ENCODE measurements around the gene DHRS12.

The DHRS12 gene

DNA sequence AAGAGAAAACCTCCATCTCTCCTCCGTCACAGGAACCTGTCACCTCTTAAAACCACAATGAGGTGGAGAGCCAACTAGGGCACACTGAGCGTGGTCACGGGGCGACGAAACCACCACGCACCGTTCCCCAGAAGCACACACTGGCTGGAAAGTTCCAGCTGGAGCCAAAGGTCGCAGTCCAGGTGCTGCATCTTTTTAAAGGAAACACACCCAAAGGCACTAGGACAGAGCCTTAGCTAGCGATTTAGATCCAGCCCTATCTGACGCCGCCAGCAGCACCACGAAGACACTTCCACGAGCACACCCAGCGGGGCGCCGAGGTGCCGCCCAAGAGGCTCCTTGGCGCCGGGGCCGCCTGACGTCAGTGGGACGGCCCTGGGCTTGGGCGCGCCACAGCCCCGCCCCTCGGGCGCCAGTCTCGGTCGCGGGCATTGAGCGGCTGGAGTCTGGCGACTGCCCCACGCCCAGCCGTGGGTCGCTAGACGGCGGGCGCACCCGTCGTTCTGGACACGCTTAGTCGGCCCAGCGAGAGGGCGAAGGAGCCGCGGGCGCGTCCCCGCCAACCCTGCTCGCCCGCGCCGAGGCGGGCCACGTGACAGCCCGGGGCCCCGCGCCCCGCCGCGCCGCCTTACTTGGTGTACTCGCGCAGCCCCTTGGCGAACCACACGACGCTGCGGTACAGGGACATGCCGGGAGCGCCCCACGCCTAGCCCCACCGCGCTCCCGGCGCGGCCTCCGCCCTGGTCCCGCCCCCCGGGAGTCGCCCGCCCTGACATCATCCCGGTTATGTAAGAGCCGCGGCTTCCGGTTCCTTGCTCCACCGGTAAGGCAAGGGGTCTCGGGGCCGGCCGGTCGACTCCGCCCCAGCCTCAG lies at the start of gene DHRS12:
Gene DHRS12 (minus strand): TSS at position 742 of the 873 bp plus-strand sequence. CDS start 4,504 bp downstream, outside the sequence.
- DNase-seq (ENCODE audit: low read depth), result peak; percentile 72

GRCh38 chr13:51849145-51850101 lies 45.5 kb upstream of the DHRS12 start:
- no peak for DNase-seq (ENCODE audit: low read depth)

DNA sequence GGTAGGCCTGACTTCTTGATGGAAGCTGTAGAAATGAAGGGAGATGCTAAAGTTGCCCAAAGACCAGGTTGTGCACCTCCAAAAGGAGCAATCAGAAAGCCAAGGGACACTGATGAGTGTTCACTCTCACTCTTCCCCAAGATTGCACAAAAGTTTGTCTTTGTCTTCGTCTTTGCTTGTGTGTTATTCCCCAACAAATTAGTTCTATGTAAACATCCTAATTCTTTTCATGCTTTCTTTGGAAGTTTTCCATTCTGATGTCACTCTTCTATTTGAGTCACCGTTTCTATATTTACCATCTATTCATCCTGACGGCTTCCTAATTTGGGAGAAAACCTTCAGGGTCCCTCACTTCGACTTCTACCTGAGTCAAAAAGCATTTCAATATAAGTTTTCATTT lies 44.7 kb upstream of the DHRS12 start:
- DNase-seq (ENCODE audit: low read depth), result no peak

DNA sequence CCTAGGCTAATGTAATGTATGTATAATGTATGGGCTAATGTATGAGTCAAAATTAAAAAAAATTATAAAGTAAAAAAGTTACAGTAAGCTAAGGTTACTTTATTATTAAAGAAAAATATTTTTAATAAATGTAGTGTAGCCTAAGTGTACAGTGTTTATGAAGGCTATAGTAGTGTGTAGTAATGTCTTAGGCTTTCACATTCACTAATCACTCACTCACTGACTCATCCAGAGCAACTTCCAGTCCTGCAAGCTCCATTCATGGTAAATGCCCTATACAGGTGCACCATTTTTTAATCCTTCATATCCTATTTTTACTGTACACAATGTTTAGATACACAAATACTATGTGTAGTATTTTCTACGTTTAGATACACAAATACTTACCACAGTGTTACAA lies 42.8 kb upstream of the DHRS12 start:
- DNase-seq (ENCODE audit: low read depth), result no peak

- no peak for DNase-seq (ENCODE audit: low read depth)
These were observed 41.8 kb upstream of the DHRS12 start for GRCh38 chr13:51845574-51846318.

GRCh38 chr13:51844862-51845573 lies 41.1 kb upstream of the DHRS12 start, which contains the start of gene TMEM272:
TMEM272 (minus strand) TSS chr13:51845177; CDS start chr13:51838530, 6,647 bp downstream.
- no peak for DNase-seq (ENCODE audit: low read depth)

DNA sequence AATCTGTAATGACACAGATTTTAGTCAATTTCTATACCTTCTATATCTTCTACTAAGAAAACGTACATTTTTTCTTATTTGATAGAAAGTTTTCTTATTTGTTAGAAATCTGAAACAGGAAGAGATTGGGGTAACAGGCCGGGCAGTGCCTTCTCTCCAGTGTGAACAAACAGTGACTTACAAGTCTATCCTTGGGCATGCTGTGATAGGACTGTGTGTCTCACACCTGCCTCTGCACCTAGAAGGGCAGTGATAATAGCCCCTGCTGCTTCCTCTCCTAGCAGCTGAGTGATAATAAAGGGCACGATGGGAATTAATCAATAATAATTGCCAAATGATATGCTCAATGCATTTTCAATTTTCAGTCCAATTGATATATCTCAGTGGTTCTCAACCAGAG lies 39.6 kb upstream of the DHRS12 start:
- DNase-seq (ENCODE audit: low read depth), result no peak

DNA sequence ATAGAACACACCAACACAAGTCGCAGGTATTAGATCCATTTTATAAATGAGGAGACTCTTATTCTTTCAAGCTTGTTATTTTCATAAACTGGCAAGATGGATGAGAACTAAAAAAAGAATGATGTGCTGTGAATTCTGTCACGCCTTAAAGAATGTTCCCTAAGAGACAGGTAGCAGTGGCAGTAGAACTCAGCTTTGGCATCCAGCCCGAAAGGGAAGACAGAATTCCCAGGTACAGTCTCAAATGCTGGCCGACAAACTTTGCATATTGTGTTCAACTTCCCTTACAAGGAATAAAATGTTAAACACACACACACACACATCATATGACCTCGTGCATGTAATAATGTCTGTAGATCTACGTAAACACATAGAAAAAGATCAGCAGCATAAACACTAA lies 37.8 kb upstream of the DHRS12 start:
- DNase-seq (ENCODE audit: low read depth), result no peak

DNA sequence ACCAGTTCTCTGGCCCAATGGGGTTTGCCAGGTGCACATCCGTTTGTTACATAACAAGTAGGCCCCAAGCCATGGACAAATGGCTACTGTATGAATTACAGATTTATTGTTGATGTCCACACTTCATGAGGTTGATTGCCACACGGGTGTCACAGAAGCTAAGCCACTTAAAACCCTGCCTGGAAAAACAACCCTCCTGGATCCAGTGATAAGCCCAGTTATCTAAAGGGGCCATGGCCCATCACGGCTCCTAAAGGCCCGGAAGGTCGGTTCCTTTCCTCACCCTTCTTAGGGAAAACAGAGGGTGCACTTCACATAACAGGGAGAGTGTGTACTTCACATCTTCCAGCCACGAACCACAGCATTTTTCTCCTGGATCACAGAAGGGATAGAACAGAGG lies 37.0 kb upstream of the DHRS12 start:
- DNase-seq (ENCODE audit: low read depth), result no peak

GRCh38 chr13:51839711-51840540 lies 36.0 kb upstream of the DHRS12 start:
- no peak for DNase-seq (ENCODE audit: low read depth)

- DNase-seq (ENCODE audit: low read depth), result no peak
These were observed 34.4 kb upstream of the DHRS12 start for GRCh38 chr13:51838240-51838846.

DNA sequence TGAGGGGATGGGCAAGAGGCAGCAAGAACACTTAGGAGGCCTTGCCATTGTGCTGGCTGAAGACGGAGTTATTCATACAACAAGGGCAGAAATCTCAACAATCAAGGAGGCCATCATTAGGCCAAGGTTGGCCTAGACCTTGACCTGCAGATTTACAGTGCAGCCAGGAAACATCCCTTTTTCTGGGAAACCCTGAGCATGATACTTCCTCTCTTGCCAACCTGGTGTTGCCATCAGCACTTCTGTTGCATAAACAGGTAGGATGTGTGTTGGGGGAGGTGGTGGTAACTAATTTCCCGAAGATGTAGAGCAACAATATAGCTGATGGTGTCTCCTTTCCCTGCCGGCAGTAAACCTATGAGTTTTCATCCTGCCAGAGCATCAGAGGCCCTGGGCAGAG lies 33.1 kb upstream of the DHRS12 start:
- DNase-seq (ENCODE audit: low read depth), result no peak

GRCh38 chr13:51834581-51835171 lies 30.7 kb upstream of the DHRS12 start:
- DNase-seq (ENCODE audit: low read depth), result no peak

GRCh38 chr13:51833980-51834379 lies 30.0 kb upstream of the DHRS12 start:
- DNase-seq (ENCODE audit: low read depth), result no peak

DNA sequence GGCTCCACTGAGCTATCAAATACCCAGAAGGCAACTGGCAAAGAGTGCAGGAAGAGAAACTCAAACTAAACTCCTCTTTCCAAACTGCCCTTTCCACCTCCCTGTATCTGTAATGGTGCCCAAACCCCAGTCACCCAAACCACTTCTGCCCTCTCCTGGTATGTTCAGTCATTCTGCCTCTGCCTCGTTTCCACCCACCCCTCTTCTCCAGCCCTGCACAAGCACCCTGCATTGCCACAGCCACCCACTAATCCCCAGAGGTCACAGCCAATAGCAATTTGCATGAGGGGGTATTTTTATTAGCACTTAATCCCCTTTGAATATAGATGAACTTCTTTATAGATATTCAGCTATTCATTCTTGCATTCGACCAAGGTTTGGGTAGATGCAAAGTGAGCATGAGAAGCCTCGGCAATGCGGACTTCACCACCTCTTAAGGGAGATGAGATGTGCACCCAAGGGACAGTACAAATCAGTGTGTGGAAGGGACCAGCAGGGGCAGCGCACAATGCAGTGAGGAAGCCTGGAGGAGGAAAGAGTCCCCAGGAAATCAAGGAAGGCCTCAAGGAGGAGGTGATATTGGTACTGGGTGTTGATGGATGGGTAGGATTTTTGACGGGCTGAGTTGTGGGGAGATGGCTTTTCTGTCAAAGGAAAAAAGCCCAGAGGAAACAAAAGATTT lies 28.6 kb upstream of the DHRS12 start:
- peak; percentile 31 for DNase-seq (ENCODE audit: low read depth)

- no peak for DNase-seq (ENCODE audit: low read depth)
These were observed 27.6 kb upstream of the DHRS12 start for GRCh38 chr13:51831519-51831918.

DNA sequence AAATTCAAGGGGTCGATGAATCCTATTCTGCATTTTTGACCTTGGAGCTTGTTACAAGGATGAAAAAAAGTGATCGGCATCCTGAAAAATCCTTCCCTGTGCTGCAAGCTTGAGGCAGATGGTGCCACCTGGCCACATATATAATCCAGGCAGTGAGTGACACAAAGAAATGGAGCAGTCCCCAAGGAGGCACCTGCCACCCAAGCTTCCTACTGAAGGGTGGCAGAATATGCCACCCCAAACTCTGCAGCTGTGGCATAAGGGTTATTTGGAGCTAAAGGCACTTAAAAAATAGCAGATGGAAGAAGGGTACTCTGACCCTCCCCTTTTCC lies 25.6 kb upstream of the DHRS12 start:
- DNase-seq (ENCODE audit: low read depth), result no peak

- no peak for DNase-seq (ENCODE audit: low read depth)
These were observed 25.0 kb upstream of the DHRS12 start for GRCh38 chr13:51828730-51829567.
